Hepatocyte (in vitro differentiated cells): ENCODE results near the gene RNF180. TPM values are rescaled to one million over a fixed set of nuclear protein-coding genes. Genes with fewer than 3 reads are reported as not detected.

Source experiments
- DNase-seq: peaks from one replicate; pipeline ENCODE4 v3.0.0-alpha.2; 2016; ENCODE audit warnings: low spot score
- H2AFZ ChIP-seq: fragments of 200-600 bp; sonication (generic); 2 replicates; pipeline ENCODE4 v1.6.0; 2016; ENCODE audit warnings: antibody characterized with exemption, mild to moderate bottlenecking
- H3K27ac ChIP-seq: fragments of 200-600 bp; sonication (generic); 2 replicates; pipeline ENCODE4 v1.5.1; 2016; ENCODE audit warnings: mild to moderate bottlenecking
- H3K27me3 ChIP-seq: fragments of 200-600 bp; sonication (generic); 2 replicates; pipeline ENCODE4 v1.6.1; 2016
- H3K36me3 ChIP-seq: fragments of 200-600 bp; sonication (generic); replicated peaks from 2 replicates; pipeline ENCODE4 v1.5.1; 2016; ENCODE audit warnings: low read depth; ENCODE audit not compliant: insufficient read depth
- H3K4me1 ChIP-seq: fragments of 200-600 bp; sonication (generic); 2 replicates; pipeline ENCODE4 v1.5.1; 2016; ENCODE audit warnings: mild to moderate bottlenecking, moderate library complexity; ENCODE audit not compliant: insufficient read depth
- H3K4me2 ChIP-seq: fragments of 200-600 bp; sonication (generic); 2 replicates; pipeline ENCODE4 v1.6.0; 2016
- H3K4me3 ChIP-seq: fragments of 200-600 bp; sonication (generic); 2 replicates; pipeline ENCODE4 v1.5.1; 2016; ENCODE audit warnings: mild to moderate bottlenecking
- H3K79me2 ChIP-seq: fragments of 200-600 bp; sonication (generic); 2 replicates; pipeline ENCODE4 v1.6.0; 2017; ENCODE audit warnings: mild to moderate bottlenecking
- H3K9me2 ChIP-seq: fragments of 200-600 bp; sonication (generic); replicated peaks from 2 replicates; pipeline ENCODE4 v1.6.0; 2017; ENCODE audit warnings: mild to moderate bottlenecking; ENCODE audit not compliant: insufficient read depth
- H3K9me3 ChIP-seq: fragments of 200-600 bp; sonication (generic); 2 replicates; pipeline ENCODE4 v1.5.1; 2016; ENCODE audit warnings: low read depth, mild to moderate bottlenecking
- H4K20me1 ChIP-seq: fragments of 200-600 bp; sonication (generic); 2 replicates; pipeline ENCODE4 v1.6.0; 2016; ENCODE audit warnings: mild to moderate bottlenecking; ENCODE audit not compliant: insufficient read depth, poor library complexity, severe bottlenecking
- CTCF ChIP-seq: fragments of 200-600 bp; sonication (generic); IDR thresholded peaks from 2 replicates; pipeline ENCODE4 v1.5.1; 2016; ENCODE audit warnings: antibody characterized with exemption, mild to moderate bottlenecking; ENCODE audit not compliant: poor library complexity
- EZH2 ChIP-seq: fragments of 200-600 bp; sonication (generic); IDR thresholded peaks from 2 replicates; pipeline ENCODE4 v1.6.1; 2016; ENCODE audit warnings: antibody characterized with exemption, mild to moderate bottlenecking, borderline replicate concordance
- EZH2phosphoT487 ChIP-seq: fragments of 200-600 bp; sonication (generic); IDR thresholded peaks from one replicate; pipeline ENCODE4 v1.6.1; 2018; ENCODE audit warnings: antibody characterized with exemption, mild to moderate bottlenecking, low read depth, moderate library complexity; ENCODE audit not compliant: unreplicated experiment, severe bottlenecking
- WGBS: methylation state at CpG from one replicate; pipeline ENCODE4 v1.1.6; 2016; ENCODE audit warnings: low lambda C conversion rate; ENCODE audit errors: missing lambda C conversion rate; 5-methylcytosine and 5-hydroxymethylcytosine counted together
- polyA plus RNA-seq: library from polyadenylated mRNA; unstranded; fragments of >200 nt; fragmentation: Nextera tagmentation; extraction: Ambion mirVana; gene quantifications from 2 replicates; pipeline ENCODE4 v1.2.1, GENCODE V29; 2016
- total RNA-seq: library from RNA; depleted of rRNA; stranded (reverse); fragments of >200 nt; gene quantifications from 2 replicates; pipeline ENCODE4 v1.2.3, GENCODE V29; 2014

Gene RNF180
- total and polyA plus RNA-seq, 2 experiments from 2014 or later = 3.0 to 4.7 TPM

- peak overlapping the region; percentile 34 for H2AFZ ChIP-seq
- no peak overlapping the region for H3K4me3 ChIP-seq
- H3K27me3 ChIP-seq = no peaks in the 10 kb centered on the region
- no peaks in the 10 kb centered on the region for H3K9me3 ChIP-seq
- peak; percentile 26 for DNase-seq
- H3K4me2 ChIP-seq = peak overlapping the region; percentile 44
- H3K36me3 ChIP-seq = no peaks in the 10 kb centered on the region
- H3K79me2 ChIP-seq = no peaks in the 10 kb centered on the region
- H3K4me1 ChIP-seq = peaks cover 4% of the 10 kb centered on the region
- no peaks in the 10 kb centered on the region for H3K9me2 ChIP-seq
- no peak overlapping the region for H3K27ac ChIP-seq
- H4K20me1 ChIP-seq = no peaks in the 10 kb centered on the region
- TF ChIP-seq EZH2phosphoT487 (no peak), CTCF (no peak)
- 37% methylated on average over 2 of the region's 2 CpGs for WGBS
Measured at GRCh38 chr5:64147379-64147778, 18.3 kb upstream of the RNF180 start.

DNA sequence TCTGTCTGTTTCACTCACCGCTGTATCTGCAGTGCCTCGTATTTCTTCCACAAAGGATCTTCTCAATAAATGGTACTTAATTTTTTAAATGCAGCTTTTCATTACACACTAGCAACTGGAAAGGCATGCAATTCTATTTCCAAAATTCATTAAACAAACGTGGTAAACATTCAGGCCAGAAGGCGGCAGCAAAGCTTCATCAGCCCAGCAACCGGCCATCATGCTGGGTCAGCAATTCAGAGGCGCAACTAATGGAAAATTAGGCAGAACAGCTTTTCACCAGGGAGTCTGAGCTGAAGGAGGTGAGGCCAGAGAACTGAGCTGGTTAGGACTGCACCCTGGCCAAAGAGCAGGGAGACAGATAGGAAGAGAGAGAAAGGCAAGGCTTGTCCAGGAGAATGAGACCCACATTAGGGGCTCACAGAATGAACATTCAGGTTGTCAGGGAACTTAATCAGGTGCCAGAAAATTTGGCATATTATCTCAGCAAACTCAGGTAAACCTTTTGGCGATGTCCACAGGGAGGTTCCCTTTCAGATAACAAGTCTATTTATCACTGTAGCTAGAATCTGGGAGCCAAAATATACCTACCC lies 17.7 kb upstream of the RNF180 start:
- peak overlapping the region; percentile 34 for H2AFZ ChIP-seq
- peak; percentile 74 for DNase-seq

DNA sequence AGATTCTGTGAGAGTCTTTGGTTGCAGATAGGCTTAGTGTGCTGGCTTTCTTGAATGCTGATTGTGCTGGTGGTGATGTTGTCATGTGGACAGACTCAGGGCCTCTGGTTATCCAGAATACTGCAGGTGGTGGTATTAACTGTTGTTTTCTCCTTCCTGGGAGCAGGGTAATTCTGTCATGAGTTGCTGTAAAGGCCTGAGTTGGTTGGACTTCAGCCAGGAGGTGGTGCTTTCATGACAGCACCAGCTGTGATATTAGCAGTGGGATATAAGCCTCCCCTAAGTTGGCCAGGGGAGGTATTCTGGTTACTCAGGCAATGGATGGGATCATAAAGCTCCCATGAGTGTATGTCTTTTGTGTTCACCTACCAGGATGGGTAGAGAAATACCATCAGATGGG lies 16.4 kb upstream of the RNF180 start:
- no peak overlapping the region for H3K27ac ChIP-seq
- no peak overlapping the region for H3K4me2 ChIP-seq
- H3K4me1 ChIP-seq = peaks cover 4% of the 10 kb centered on the region
- H3K36me3 ChIP-seq = no peaks in the 10 kb centered on the region
- H3K9me3 ChIP-seq = no peaks in the 10 kb centered on the region
- no peaks in the 10 kb centered on the region for H3K27me3 ChIP-seq
- H3K9me2 ChIP-seq = no peaks in the 10 kb centered on the region
- no peaks in the 10 kb centered on the region for H4K20me1 ChIP-seq
- no peaks in the 10 kb centered on the region for H3K79me2 ChIP-seq
- no peak overlapping the region for H2AFZ ChIP-seq
- DNase-seq = peak; percentile 30
- no peak overlapping the region for H3K4me3 ChIP-seq
- TF ChIP-seq EZH2phosphoT487 (no peak), CTCF (no peak), EZH2 (no peak)

More for the DNA sequence above, 17.7 kb upstream of the RNF180 start:
- Histone ChIP-seq H3K27ac (no peak overlapping the region), H3K4me2 (peak overlapping the region; percentile 44), H3K4me3 (no peak overlapping the region), H3K79me2 (no peaks in the 10 kb centered on the region), H3K4me1 (peaks cover 4% of the 10 kb centered on the region), H3K9me2 (no peaks in the 10 kb centered on the region), H3K36me3 (no peaks in the 10 kb centered on the region), H3K9me3 (no peaks in the 10 kb centered on the region), H4K20me1 (no peaks in the 10 kb centered on the region), H3K27me3 (no peaks in the 10 kb centered on the region)
- 14% methylated on average over 7 of the region's 7 CpGs for WGBS
- no peak for TF ChIP-seq EZH2
- no peak for TF ChIP-seq EZH2phosphoT487
- peak; percentile 87 for TF ChIP-seq CTCF
